SU-DHL-6 (cell line): Measurements from ENCODE around the gene RTP1.

Experiments
- H2AFZ ChIP-seq: fragments of 200-600 bp; sonication (generic); 2 replicates; pipeline ENCODE4 v1.6.1; 2014; ENCODE audit warnings: low read depth, mild to moderate bottlenecking, moderate library complexity, mixed read lengths, antibody characterized with exemption, low read length; ENCODE audit not compliant: severe bottlenecking
- H3F3A ChIP-seq: fragments of 200-600 bp; shearing (Covaris generic); 2 replicates; pipeline ENCODE4 v1.6.0; 2016; ENCODE audit warnings: antibody characterized with exemption, mild to moderate bottlenecking; ENCODE audit not compliant: insufficient read depth
- H3K27ac ChIP-seq: fragments of 200-600 bp; sonication (generic); 2 replicates; pipeline ENCODE4 v1.5.1; 2016; ENCODE audit warnings: low read depth, mild to moderate bottlenecking, low read length, moderate library complexity, mixed read lengths
- H3K27me3 ChIP-seq: fragments of 200-600 bp; sonication (generic), shearing (Covaris generic); 2 replicates; pipeline ENCODE4 v1.6.0; 2014; ENCODE audit warnings: mild to moderate bottlenecking, low read length
- H3K36me3 ChIP-seq: fragments of 200-600 bp; sonication (generic); 2 replicates; pipeline ENCODE4 v1.6.1; 2014; ENCODE audit warnings: mild to moderate bottlenecking, low read length, mixed read lengths
- H3K4me2 ChIP-seq: fragments of 300-600, 200-600 bp; shearing (Covaris generic), sonication (generic); 2 replicates; pipeline ENCODE4 v1.6.0; 2014; ENCODE audit warnings: low read length, low read depth, mild to moderate bottlenecking; ENCODE audit not compliant: poor library complexity, severe bottlenecking
- H3K4me3 ChIP-seq: fragments of 200-600 bp; sonication (generic); 2 replicates; pipeline ENCODE4 v1.5.1; 2014; ENCODE audit warnings: antibody characterized with exemption, low read length, mild to moderate bottlenecking, mixed read lengths; ENCODE audit not compliant: insufficient read depth, poor library complexity, severe bottlenecking
- H3K79me2 ChIP-seq: fragments of 200-600 bp; sonication (generic); 2 replicates; pipeline ENCODE4 v1.6.1; 2014; ENCODE audit warnings: mild to moderate bottlenecking, low read length, moderate library complexity; ENCODE audit not compliant: insufficient read depth
- H3K9ac ChIP-seq: fragments of 200-600 bp; sonication (generic); 2 replicates; pipeline ENCODE4 v1.7.0; 2014; ENCODE audit warnings: mild to moderate bottlenecking, low read length
- H3K9me2 ChIP-seq: fragments of 200-600 bp; sonication (generic); replicated peaks from 2 replicates; pipeline ENCODE4 v1.6.1; 2014; ENCODE audit warnings: low read length; ENCODE audit not compliant: insufficient read depth
- H3K9me3 ChIP-seq: fragments of 200-600 bp; sonication (generic); 2 replicates; pipeline ENCODE4 v1.6.1; 2014; ENCODE audit warnings: low read length, mixed read lengths; ENCODE audit not compliant: insufficient read depth
- H4K20me1 ChIP-seq: fragments of 200-600 bp; sonication (generic); 2 replicates; pipeline ENCODE4 v1.6.1; 2014; ENCODE audit warnings: low read depth, mild to moderate bottlenecking, antibody characterized with exemption, low read length, moderate library complexity, mixed read lengths
- CTCF ChIP-seq: fragments of 200-600 bp; sonication (generic); IDR thresholded peaks from one replicate; pipeline ENCODE4 v1.5.1; 2017; ENCODE audit warnings: antibody characterized with exemption, mild to moderate bottlenecking, low read length, moderate library complexity; ENCODE audit not compliant: insufficient read depth, poor library complexity, severe bottlenecking
- EZH2phosphoT487 ChIP-seq: fragments of 200-600 bp; sonication (generic), shearing (Covaris generic); conservative IDR thresholded peaks from 2 replicates; pipeline ENCODE4 v1.6.1; 2018; ENCODE audit warnings: mild to moderate bottlenecking, antibody characterized with exemption, low read length, moderate library complexity, mixed read lengths

The RTP1 gene

DNA sequence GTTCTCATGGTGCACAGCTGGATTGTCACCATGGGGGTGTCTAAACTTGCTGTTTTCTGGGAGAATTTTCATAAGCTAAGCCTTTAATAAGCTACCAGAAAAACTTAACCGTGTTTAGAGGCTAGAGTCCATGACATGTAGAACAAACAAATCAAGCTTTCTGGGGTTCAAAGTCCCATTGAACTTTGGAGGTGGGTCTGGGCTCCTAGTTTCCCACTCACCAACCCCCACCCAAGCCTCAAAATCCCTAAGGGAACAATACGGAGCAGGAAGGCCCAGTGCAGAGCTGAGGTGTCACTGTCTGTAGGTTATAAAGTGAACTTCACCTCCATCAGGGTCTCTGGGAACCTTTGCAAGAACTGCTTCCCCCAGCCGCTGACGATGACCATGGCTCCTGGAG, 25.5 kb downstream of the RTP1 start:
- Histone ChIP-seq H2AFZ (no peak overlapping the region), H3K27me3 (no peaks in the 10 kb centered on the region), H3K36me3 (no peaks in the 10 kb centered on the region), H4K20me1 (no peaks in the 10 kb centered on the region), H3K79me2 (no peaks in the 10 kb centered on the region), H3K4me3 (no peak overlapping the region), H3K9me3 (no peaks in the 10 kb centered on the region), H3K27ac (no peak overlapping the region), H3F3A (no peaks in the 10 kb centered on the region), H3K4me2 (no peak overlapping the region), H3K9me2 (no peaks in the 10 kb centered on the region), H3K9ac (no peak overlapping the region)
- TF ChIP-seq CTCF (no peak), EZH2phosphoT487 (no peak)

DNA sequence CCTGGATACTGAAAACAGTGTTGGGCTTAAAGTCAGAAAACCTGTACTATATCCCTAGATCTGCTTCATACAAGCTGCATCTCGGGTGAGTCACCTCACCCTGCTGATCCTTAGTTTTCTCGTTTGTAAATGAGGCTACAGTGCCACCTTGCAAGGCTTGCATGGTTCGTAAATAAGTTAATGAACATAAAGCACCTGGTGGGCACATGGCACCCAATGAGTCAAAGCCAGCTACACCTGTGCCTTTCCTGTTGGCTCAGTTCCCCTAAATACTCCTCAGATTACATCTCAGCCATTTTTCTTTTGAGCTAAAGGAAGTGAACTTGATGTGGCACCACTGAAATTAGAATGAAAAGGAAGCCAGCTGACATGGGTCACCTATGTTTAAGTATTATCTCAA, 26.5 kb downstream of the RTP1 start:
- no peak overlapping the region for H2AFZ ChIP-seq
- no peak overlapping the region for H3K4me3 ChIP-seq
- H3K4me2 ChIP-seq, result no peak overlapping the region

DNA sequence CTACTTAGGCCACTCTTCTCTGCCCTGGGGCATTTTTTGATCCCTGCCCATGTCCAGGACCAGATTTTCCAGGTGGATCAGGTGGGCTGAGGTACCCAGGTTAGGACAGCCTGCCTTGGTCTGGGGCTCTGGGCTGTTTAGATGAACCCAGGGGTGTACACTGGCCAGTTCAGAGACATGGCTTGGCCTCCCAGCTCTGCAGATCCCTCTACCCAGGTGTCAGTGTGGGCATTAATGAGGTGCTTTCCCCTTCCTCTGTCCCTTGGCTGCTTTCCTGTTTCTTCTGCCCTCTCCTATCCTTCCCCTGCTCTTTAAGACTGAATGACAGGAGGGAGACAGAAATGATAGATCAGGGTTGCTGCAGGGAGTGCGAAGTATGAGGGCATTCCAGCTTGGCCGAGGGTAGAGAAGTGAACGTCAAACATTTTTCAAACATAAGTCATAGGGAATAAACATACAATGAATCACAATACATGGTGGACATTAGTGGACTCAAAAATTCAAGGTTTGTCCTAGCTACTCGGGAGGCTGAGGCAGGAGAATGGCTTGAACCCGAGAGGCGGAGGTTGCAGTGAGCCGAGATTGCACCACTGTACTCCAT, 30.5 kb downstream of the RTP1 start:
- Histone ChIP-seq H3K4me3 (no peak overlapping the region), H3F3A (no peaks in the 10 kb centered on the region), H3K9me2 (no peaks in the 10 kb centered on the region), H3K4me2 (no peak overlapping the region), H3K27ac (no peak overlapping the region), H3K9ac (no peak overlapping the region), H2AFZ (no peak overlapping the region), H3K36me3 (no peaks in the 10 kb centered on the region), H3K27me3 (no peaks in the 10 kb centered on the region), H4K20me1 (no peaks in the 10 kb centered on the region), H3K9me3 (no peaks in the 10 kb centered on the region), H3K79me2 (no peaks in the 10 kb centered on the region)
- TF ChIP-seq EZH2phosphoT487 (no peak), CTCF (no peak)

More for the DNA sequence above, 26.5 kb downstream of the RTP1 start:
- H3K79me2 ChIP-seq, result no peaks in the 10 kb centered on the region
- TF ChIP-seq EZH2phosphoT487 (no peak), CTCF (no peak)
- no peaks in the 10 kb centered on the region for H3K9me2 ChIP-seq
- no peak overlapping the region for H3K9ac ChIP-seq
- H3K27ac ChIP-seq, result no peak overlapping the region
- H4K20me1 ChIP-seq, result no peaks in the 10 kb centered on the region
- no peaks in the 10 kb centered on the region for H3K27me3 ChIP-seq
- H3K36me3 ChIP-seq, result no peaks in the 10 kb centered on the region
- H3F3A ChIP-seq, result no peaks in the 10 kb centered on the region
- H3K9me3 ChIP-seq, result no peaks in the 10 kb centered on the region
